NCI-H446 (cell line): Measurements from ENCODE around the gene STPG2.

Source experiments
- DNase-seq, 2 experiments: peaks; one replicate each; lab custom pipeline; 2025; lab: John Stamatoyannopoulos, UW

The STPG2 gene

DNA sequence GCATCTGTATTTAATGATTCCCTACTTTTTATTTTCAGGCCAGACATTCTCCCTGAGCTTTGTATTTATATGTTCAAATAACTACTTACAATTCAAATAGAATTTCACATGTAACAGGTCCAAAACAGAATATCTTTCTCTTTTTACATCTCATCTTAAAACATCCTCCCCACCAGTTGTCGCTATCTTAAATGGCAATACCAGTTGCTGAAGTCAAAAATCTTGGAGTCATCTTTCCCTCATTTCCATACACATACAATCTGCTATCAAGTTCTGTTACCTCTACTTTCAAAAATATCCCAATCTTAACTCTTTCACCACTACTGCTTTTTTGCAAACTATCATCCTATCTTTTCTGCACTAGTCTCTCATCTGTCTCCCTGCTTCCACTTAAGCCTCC, 330.5 kb downstream of the STPG2 start:
- no peak for DNase-seq

DNA sequence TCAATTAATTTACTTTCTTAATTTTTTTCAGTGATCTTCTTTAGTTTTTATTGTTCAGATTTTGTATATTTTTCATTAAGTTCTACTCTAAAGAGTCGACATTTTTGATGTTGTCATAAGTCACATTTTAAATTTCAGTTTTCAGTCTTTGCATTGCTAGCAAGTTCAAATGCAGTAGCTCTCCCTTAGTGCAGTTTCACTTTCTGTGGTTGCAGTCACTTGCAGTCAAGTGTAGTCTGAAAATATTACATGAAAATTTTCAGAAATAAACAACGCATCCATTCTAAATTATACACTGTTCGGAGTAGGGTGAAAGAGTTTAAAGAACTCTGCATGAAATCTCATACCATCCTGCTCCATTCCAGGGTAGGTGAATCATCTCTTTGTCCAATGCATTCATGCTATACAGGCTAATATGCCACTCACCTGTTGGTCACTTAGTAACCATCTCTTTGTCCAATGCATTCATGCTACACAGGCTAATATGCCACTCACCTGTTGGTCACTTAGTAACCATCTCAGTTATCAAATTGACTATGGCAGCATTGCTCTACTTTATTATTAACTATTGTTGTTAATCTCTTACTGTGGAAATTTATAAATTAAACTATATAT, 356.9 kb downstream of the STPG2 start:
- DNase-seq = no peak

DNA sequence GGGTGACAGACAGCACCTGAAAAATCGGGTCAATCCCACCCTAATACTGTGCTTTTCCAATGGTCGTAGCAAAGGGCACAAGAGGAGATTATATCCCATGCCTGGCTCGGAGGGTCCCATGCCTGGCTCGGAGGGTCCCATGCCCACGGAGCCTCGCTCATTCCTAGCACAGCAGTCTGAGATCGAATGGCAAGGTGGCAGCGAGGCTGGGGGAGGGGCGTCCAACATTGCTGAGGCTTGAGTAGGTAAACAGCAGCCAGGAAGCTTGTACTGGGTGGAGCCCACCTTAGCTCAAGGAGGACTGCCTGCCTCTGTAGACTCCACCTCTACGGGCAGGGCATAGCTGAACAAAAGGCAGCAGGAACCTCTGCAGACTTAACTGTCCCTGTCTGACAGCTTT, 365.1 kb downstream of the STPG2 start:
- no peak for DNase-seq

DNA sequence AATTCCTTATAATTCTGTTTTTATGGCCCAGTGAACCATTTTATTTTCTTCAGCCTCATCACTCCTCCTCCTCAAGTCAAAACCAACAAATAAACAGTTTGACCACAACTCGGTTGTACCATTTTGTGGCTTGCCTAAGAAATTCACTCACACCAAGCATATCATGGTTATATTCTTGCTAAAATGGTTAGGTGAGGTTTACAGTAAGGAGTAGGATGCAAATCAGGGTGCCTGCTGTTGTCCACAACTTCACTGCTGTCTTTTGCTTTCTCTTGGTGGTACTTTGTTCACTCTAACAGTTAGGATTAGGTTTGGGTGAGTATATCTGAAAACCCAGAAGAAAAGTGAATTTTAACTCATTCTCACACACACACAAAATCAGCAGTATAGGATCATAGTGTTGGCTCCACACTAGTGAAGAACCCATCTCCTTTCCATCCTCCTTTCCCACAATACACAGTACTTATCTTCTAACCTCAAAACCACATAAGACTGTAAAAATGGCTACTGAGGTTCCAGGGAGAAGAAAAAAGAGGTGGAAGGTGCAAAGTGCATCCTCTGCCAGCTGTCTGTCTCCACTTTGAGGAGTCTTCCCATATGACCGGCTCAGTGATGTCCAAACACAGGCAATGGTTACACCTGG, 368.8 kb downstream of the STPG2 start:
- no peak for DNase-seq

DNA sequence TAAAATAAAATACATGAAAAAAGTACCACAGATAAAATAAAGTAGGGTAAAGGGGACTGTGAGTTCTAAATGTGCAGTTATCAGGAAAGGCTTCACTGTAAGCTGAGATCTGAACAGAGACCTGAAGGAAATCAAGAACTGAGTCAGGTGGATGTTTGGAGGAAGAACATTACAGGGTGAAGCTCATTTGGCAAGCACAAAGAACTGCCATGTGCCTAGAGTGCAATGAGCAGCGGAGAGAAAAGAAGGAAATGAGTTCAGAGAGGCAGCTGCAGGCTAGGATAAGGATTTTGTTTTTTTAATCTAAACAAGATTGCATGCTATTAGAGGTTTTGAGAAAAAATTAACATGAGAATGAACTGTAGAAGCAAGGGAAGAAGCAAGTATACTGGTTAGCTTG, 373.1 kb downstream of the STPG2 start:
- DNase-seq = no peak

DNA sequence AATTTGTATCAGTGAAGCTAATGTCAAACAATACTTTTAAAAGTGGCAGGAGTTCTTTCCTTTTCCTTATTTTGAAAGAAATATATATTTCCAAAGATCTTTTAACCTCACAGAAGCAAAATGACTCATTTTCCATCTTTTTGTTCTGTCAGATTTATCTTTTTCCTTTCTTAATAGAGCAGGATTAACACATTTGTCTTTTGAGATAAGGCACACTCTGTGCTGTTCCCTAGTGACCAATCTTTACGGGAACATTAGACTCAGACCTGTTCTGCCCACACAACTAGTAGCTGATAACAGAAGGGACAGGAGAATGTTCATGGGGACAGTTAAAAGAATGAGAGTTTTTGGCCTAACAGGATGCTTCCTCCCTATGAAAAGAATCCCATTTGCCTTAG, 381.2 kb downstream of the STPG2 start:
- DNase-seq = no peak

DNA sequence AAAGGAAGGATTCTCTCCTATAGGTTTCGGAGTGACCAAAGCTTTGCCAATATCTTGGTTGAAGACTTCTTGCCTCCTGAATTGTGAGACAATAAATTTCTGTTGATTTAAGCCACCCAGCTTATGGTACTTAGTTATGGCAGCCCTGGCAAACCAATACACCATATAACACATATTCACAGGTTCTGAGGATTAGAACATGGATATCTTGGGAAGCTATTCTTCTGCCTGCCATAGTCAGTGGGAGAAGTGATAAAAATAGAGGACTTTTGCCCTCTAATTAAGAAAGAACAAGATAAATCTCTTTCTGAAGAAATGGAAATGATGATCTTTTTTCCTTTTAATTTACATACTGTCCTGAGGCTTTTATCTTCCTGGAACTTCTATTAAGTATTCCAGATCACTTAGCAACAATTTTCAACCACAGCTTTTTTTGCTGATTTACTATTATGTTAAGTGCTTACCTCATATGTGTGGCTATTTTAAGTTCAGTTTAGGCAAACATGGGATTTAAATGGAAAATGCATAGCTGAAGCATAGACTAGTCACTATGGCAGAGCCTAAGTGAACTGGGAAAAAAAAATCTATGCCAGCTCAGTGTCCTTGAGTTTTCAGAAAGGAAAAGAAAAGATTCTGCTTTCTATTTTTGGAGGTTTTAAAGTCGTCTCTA, 381.7 kb downstream of the STPG2 start:
- DNase-seq = no peak

DNA sequence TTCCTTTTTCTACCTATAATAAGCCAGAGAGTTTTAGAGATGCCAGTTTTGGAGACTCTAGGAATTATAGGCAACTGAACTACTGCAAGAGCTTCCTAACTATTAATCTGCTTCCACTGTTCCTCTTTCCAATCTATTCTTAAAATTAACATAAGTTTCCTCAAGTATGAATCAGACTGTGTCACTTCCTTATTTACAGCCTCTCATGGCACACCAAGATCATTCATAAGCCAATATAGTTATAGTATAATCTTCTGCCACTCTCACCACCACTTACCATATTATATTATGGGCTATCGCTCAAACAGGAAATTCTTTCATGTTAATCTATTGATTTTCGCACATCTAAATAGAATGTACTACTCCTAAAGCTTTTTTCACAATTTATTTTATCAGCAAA, 383.5 kb downstream of the STPG2 start:
- no peak for DNase-seq

DNA sequence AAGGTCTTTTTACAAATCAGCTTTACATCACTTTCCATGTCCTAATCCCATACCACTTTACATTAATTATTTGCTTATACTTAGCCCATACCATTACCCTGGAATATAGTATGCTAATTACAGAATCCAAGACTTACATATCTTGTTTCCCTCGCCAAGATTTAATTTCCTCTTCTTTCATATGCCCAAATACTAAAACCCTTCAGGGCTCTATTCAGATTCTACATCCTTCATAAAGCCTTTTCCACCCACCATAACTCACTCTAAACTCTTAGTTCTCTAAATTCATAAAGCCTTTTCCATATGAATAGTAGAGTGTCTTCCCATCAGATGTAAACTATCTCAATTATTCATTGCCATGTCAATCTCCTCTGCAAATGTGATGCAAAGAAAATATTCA, 390.7 kb downstream of the STPG2 start:
- DNase-seq = no peak

DNA sequence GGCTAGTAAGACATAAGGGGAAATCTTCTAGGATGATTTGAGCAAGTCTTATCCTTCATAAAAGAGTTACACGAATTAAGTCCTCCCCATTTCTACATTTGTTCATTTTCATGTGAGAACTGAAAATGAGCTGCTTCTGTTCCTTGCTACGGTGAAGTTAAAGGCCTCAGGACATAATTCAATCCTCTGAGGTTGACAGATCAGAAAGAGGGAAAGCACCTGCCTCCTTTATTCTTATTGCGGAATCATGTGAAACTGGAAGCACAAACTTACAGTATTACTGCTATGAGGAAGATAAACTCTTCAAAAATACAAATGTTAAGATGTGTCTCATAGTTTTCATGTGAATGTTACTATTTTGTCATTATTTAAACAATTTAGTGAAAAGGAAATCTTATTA, 395.3 kb downstream of the STPG2 start:
- no peak for DNase-seq

DNA sequence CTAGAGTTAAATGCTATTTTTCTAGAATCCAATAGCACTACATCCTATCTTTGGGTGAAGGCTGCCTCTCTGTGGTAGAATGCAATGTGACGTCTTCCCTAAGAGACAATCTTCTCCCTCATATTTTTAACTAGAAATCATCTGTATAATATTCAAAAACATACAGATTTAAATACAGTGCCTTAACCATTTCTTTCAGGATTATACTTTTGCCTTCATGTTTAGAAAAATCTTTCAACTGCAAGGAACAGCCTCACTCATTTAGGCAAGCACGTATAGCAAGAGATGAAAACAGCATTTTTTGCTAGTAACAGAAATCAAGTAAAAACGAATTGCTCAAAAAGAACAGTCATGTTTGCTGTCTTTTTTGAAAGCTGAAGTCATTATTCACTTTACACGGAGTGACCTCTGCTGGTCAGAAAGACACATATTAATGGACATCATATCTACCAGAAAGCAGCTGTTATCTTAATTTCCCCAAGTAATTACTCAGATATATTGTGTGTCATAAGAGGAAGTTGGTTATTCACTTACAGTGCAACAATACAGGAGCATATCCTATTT, 422.3 kb downstream of the STPG2 start:
- DNase-seq = peak; percentile 59 to 67

DNA sequence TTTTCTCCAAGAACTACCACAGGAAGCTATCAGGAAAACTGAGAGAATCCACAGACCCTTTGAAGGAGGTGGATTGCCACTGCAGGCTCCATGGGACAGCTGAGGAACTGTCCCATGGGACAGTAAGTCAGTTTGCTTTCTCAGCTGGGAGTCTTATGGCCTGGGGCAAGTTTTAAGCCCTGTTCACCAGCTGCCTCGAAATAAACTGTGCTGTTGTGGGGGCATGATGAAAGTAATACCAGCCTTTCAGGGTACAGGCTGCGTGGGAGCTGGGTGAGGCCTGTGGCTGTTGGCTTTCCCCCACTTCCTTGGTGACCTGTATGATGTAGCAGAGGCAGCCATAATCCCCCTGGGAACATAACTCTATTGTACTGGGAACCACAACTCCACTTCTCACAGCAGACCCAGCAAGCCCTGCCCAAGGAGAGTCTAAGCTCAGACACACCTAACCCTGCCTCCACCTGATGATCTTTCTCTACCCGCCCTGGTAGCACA, 452.1 kb downstream of the STPG2 start:
- no peak for DNase-seq

DNA sequence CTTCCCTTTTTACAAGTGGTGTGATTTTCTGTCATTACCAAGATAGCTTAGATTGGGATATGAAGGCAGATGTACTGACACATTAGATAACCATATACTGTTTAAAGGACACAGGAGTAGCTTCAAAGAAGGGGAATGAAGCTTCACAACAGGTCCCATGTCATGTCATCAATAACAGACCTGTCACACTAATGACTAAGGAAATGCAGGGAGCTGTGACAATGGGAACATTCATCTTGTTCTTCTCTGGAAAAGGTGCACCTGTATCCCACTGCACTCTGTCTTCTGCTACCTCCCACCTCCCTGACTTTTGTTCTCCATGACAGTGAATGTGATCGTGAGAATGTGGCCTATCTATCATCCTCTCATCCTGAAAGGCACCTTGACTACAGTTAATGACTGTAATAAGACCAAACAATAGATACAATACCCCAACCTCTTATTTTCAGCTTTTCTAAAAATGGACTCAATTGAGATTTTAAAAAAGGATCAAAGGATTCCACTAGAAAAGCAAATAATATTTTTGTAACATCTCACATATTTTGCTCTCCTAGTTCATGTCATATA, 472.5 kb downstream of the STPG2 start:
- DNase-seq = no peak

DNA sequence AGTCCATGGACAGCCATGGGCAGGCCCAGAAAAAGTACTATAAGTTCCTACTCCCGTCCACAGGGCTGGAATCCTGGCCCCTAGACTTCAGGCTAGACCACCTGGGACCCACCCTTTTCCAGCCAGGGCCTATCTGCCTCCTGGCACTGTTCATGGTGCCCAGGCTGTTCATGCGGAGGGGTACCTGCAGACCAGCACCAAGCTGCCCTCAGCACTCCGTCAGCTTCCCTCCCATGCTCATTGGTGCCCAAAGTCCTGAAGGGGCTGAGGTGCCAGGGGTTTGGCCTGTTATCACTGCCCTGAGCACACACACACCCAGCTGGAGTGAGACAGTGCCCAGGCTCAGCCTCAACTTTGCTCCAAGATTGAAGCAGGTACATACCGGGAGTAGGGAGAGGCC, 477.7 kb downstream of the STPG2 start:
- DNase-seq = no peak

DNA sequence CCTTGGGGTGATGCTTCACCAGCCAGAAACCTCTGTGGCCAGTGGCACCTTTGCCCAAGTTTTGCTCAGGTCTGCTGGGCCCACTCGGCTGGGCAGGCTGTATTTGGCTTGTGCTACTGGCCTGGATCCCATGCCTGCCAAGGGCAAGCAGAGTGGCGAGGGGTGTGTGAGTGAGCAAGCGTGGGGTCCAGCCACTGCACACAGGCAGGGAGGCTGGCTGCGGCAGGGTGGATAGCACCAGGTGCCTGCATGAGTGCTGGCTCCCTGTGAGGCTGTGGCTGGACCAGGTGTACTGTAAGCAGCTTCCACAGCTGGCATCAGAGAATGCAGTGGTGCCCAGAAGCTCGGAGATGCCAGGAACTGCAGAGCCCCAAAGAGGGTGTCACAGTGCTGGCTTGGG, 478.5 kb downstream of the STPG2 start:
- DNase-seq = no peak

DNA sequence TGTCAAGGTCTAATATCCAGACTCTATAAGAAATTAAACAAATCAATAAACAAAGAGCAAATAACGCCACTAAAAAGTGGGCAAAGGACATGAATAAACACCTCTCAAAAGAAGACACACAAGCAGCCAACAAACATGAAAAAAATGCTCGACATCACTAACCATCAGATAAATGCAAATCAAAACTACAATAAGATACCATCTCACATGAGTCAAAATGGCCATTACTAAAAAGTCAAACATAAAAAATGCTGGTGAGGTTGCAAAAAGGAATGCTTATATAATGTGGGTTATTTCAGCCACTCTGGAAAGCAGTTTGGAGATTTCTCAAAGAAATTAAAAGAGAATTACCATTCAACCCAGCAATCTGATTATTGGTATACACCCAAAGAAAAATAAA, 481.1 kb downstream of the STPG2 start:
- DNase-seq = no peak

DNA sequence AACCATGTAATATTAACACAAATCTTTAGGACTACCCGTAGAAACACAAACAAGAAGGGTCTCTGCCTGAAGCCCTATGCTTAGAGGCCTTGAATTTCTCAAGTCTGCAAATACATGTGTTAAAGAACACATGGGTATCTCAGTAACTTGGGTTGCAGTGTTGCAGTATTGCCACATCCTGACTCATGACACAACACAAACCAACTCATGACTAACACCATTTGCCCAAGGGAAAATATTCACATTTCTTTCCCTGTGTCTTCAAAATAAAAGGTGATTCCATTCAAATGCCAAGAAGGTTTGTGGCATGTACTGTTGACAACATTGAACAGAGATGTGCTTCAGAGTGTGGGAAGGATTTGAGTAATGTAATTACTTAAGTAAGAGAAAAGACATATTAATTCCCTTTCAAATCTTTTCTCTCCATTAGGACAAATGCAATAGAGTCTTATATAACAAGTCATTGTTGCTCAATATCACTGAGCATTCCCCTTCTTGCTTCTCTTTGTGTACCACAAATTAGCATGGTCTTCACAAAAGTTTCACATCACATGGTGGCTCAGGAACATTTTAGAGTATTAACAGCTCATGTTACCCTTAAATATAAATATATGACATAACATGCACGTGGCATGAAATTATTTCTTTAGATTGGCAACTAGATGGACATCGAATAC, 487.1 kb downstream of the STPG2 start:
- no peak for DNase-seq

DNA sequence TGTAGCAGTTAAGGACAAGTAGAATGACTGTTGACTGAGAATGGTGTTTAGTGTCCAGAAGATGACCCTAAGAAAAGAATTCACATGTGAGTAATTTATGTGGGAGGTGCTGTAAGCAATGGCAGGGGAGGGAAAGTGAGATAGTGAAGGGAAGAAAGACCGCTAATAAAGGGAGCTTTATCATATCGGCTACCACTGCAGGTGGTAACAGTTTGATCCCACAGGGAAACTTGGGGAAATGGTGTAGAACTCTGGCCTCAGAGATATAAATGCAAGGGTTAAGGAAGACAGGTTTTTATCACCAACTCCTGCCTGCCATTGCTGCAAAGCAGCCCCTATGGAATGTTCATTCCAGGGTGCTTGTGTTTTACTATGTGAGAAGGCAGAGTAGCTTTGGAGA, 489.6 kb downstream of the STPG2 start:
- no peak for DNase-seq

DNA sequence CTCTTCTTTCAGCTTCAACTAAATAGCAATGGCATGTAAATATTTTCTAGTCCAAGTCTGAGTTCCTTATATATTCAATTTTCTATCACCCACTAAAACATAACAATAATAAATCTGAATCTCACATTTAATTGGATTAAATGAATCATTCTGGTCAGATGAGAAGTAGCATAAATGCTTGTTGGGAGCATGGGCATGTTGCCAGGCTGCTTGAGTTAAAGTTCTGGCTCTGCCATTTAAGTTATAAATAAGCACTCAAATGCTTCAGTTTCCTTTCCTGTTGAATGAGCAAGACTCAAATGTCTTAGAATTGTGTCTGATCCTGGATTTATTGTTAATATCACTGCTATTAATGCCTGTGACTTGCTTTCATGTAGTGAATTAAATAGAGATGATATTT, 496.3 kb downstream of the STPG2 start:
- DNase-seq = peak; percentile 74 to 92

DNA sequence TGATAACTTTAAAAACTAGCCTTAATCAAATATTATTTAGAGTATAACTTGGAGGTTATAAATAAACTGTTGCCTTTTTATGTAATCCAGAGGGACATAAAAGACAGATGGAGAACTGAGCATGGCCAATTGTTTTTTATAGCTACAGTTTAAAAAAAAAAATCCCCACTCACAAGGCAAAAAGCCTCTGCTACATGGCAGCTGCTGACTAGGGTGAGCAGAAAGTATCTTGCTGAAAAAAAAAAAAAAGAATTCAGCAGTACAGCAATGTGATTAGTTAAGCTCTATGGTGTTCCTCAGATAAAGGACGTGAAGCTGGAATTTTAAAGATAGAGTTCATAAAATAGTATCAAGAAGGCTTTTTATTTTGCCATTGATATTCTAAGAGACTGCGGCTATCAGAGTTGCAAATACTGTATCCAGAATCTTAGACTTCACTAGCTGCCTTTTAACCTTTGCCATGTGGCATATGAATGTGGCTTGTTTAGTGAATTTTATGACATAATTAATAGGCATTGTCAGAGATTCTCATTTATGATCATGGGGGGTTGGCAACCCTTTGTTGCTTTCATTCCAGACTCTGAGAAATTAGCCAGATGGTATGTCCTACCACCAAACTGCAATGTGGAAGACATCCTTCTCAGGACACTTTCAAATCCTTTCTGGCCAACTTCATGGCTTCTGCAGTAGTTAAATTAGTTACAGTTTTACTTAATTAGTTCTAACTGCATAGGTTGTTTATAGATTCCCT, 498.0 kb downstream of the STPG2 start:
- peak; percentile 86 to 89 for DNase-seq

DNA sequence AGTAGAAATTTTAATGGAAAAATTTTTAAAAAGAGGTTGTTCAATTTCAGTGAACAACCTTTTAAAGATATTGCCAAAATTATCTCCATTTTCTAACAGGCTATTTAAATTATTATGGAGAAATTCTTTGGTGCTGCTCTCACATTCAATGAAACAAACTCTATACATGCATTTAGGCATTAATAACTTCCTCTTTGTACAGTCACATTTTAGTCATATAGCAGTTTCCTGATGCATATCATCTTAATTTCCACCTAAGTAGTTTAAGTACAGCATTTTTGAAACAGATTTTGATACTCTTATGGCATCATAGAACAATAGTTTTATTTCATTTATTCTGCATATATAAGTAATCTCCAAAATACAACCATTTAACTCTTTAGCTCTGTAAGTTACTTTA, 500.1 kb downstream of the STPG2 start:
- DNase-seq = no peak

DNA sequence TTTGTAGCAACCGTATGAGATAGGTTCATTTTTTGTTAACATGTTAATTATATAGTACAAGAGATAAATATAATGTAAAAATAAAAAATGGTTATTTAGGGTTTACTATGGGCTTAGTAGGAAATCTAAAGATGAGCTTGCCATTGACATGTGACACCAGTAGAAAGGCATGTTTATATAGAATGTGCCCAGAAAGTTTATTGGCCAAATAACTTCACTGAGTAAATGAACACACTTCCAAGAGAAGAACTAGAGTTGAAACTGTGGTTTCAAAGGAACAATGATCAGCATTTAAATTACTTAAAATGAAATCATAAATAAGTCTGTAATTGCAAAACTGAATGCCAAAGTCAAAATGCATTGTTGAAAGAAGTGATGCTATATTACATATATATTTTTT, 503.3 kb downstream of the STPG2 start:
- no peak for DNase-seq
